Endothelial cell of umbilical vein (primary cell): ENCODE data around the gene WDR72. TPM values are rescaled to one million over a fixed set of nuclear protein-coding genes. Genes with fewer than 3 reads are reported as not detected.

Source experiments
- BruUV-seq: library from RNA; stranded (reverse); fragments of 400-500 nt; replicated peaks from 2 replicates; lab custom pipeline; 2021; lab: Mats Ljungman, UMichigan
- CTCF ChIA-PET: fragments of 300-600, 350-600 bp; sonication (Branson Sonifier 250); formaldehyde crosslinking; loops from one replicate; lab custom pipeline; 2021; ENCODE audit warnings: antibody characterized with exemption, inconsistent platforms; lab: Charles Lee
- POLR2A ChIA-PET: fragments of 300-600, 350-600 bp; sonication (Branson Sonifier 250); formaldehyde crosslinking; loops from one replicate; lab custom pipeline; 2021; ENCODE audit warnings: antibody characterized with exemption, inconsistent platforms; lab: Charles Lee
- DNase-seq: peaks from one replicate; pipeline ENCODE4 v3.0.0-alpha.2; 2011; ENCODE audit warnings: low read depth, low spot score
- FAIRE-seq: peaks from 2 replicates; lab custom pipeline; 2011; peaks lifted over from hg19 to GRCh38; lab: Jason Lieb, UNC
- H2AFZ ChIP-seq: 2 replicates; pipeline ENCODE4 v1.6.0; 2012; ENCODE audit warnings: low read depth, low read length, control low read depth, inconsistent platforms
- H3K27ac ChIP-seq: 2 replicates; pipeline ENCODE4 v1.5.1; 2011; ENCODE audit warnings: low read depth, mild to moderate bottlenecking, control low read depth, low read length, moderate library complexity; ENCODE audit not compliant: insufficient read depth
- H3K27me3 ChIP-seq, 2 experiments: 2 replicates each; pipeline versions ENCODE4 v1.6.0 to v1.6.1; 2011; ENCODE audit warnings: low read length in 2 of 2, mixed read lengths in 1 of 2; ENCODE audit not compliant: control insufficient read depth in 2 of 2, insufficient read depth in 2 of 2
- H3K36me3 ChIP-seq, 2 experiments: 2 replicates in 1 of 2; 3 replicates in 1 of 2; pipeline ENCODE4 v1.5.1; 2011; ENCODE audit warnings: low read length in 2 of 2, mild to moderate bottlenecking in 1 of 2, moderate library complexity in 1 of 2; ENCODE audit not compliant: control insufficient read depth in 2 of 2, insufficient read depth in 2 of 2; ENCODE audit errors: extremely low read depth in 1 of 2
- H3K4me1 ChIP-seq: 3 replicates; pipeline ENCODE4 v1.5.1; 2011; ENCODE audit warnings: mild to moderate bottlenecking, low read length; ENCODE audit not compliant: control insufficient read depth, insufficient read depth; ENCODE audit errors: extremely low read depth
- H3K4me2 ChIP-seq: 2 replicates; pipeline ENCODE4 v1.6.1; 2011; ENCODE audit warnings: low read length, control low read depth, mixed read lengths; ENCODE audit not compliant: insufficient read depth
- H3K4me3 ChIP-seq, 3 experiments: fragments of 200-600 bp in 1 of 3; sonication (generic), shearing (Covaris generic) in 1 of 3; replicated peaks in 1 of 3; 2 replicates each; pipeline ENCODE4 v1.5.1; 2011 to 2016; ENCODE audit warnings: control low read depth in 3 of 3, low read length in 3 of 3, mild to moderate bottlenecking in 2 of 3, inconsistent platforms in 1 of 3, low read depth in 1 of 3, moderate library complexity in 1 of 3; ENCODE audit not compliant: insufficient read depth in 1 of 3
- H3K79me2 ChIP-seq: 2 replicates; pipeline ENCODE4 v1.6.0; 2012; ENCODE audit warnings: low read length, inconsistent platforms; ENCODE audit not compliant: control insufficient read depth, insufficient read depth
- H3K9ac ChIP-seq: replicated peaks from 2 replicates; pipeline ENCODE3; 2011; ENCODE audit warnings: low read length, control low read depth; ENCODE audit not compliant: insufficient read depth; ENCODE audit errors: extremely low read depth
- H3K9me1 ChIP-seq: replicated peaks from 3 replicates; pipeline ENCODE4 v1.6.0; 2011; ENCODE audit warnings: mild to moderate bottlenecking, low read length; ENCODE audit not compliant: control insufficient read depth, insufficient read depth; ENCODE audit errors: extremely low read depth
- H3K9me3 ChIP-seq: replicated peaks from 2 replicates; pipeline ENCODE4 v1.5.1; 2012; ENCODE audit warnings: low read length, inconsistent platforms; ENCODE audit not compliant: control insufficient read depth, insufficient read depth
- H4K20me1 ChIP-seq: replicated peaks from 2 replicates; pipeline ENCODE3; 2011; ENCODE audit warnings: mild to moderate bottlenecking, low read length; ENCODE audit not compliant: control insufficient read depth, insufficient read depth; ENCODE audit errors: extremely low read depth
- EZH2 ChIP-seq: IDR thresholded peaks from 2 replicates; pipeline ENCODE4 v1.6.1; 2012; ENCODE audit warnings: borderline replicate concordance, low read depth, mild to moderate bottlenecking, moderate library complexity, low read length, inconsistent platforms; ENCODE audit not compliant: severe bottlenecking
- FOS ChIP-seq: IDR thresholded peaks from 2 replicates; pipeline ENCODE4 v1.6.1; 2011; ENCODE audit warnings: mild to moderate bottlenecking, low read length, moderate library complexity, borderline replicate concordance; ENCODE audit not compliant: insufficient read depth
- GATA2 ChIP-seq: IDR thresholded peaks from 2 replicates; pipeline ENCODE4 v1.7.0; 2011; ENCODE audit warnings: low read depth, mild to moderate bottlenecking, moderate library complexity, mixed read lengths, low read length; ENCODE audit not compliant: insufficient read length, insufficient read depth
- JUN ChIP-seq: IDR thresholded peaks from 2 replicates; pipeline ENCODE4 v1.6.1; 2011; ENCODE audit warnings: borderline replicate concordance, low read depth; ENCODE audit not compliant: insufficient read length, insufficient read depth
- MYC ChIP-seq: IDR thresholded peaks from one replicate; pipeline ENCODE4 v1.6.1; 2011; ENCODE audit warnings: mild to moderate bottlenecking, low read depth, low read length
- POLR2A ChIP-seq: IDR thresholded peaks from 2 replicates; pipeline ENCODE4 v1.6.1; 2012; ENCODE audit warnings: low read depth, mild to moderate bottlenecking, control low read depth, low read length
- POLR2AphosphoS5 ChIP-seq: IDR thresholded peaks from 2 replicates; pipeline ENCODE4 v1.6.1; 2012; ENCODE audit warnings: low read depth, mild to moderate bottlenecking, control low read depth, low read length, moderate library complexity; ENCODE audit not compliant: insufficient read depth
- dilution Hi-C: fragments of 300-500 bp; cut with MboI; formaldehyde crosslinking; loops from one replicate; pipeline ENCODE4 v1.15.0; 2019; ENCODE audit warnings: low sequenced_read_pairs; ENCODE audit not compliant: extremely low pct_ligation_motif_present
- intact Hi-C: fragments of 100-400 bp; cut with micrococcal nuclease; formaldehyde crosslinking; loops from one replicate; pipeline ENCODE4 v1.10.0; 2022
- polyA plus RNA-seq, 4 experiments: library from polyadenylated mRNA; depleted of rRNA in 3 of 4; stranded (reverse) in 3 of 4; unstranded in 1 of 4; fragments of >200 nt; gene quantifications; 2 replicates each; pipeline versions ENCODE4 v1.2.1 to v1.2.3, GENCODE V29; 2011 to 2012; ENCODE audit warnings: missing spikeins in 1 of 4
- total RNA-seq: library from RNA; stranded (reverse); gene quantifications from 2 replicates; pipeline ENCODE4 v1.2.3, GENCODE V29; 2021
- TF ChIP-seq, protein P1 (sequence below), 2 donors: IDR thresholded peaks; 1 replicate in 1 of 2; 2 replicates in 1 of 2; pipeline ENCODE4 v1.5.1; 2011; ENCODE audit warnings: low read length in 2 of 2, mild to moderate bottlenecking in 2 of 2, moderate library complexity in 2 of 2, control low read depth in 1 of 2, inconsistent platforms in 1 of 2, low read depth in 1 of 2; ENCODE audit not compliant: insufficient read depth in 1 of 2; ENCODE audit errors: extremely low read depth in 1 of 2
- TF ChIP-seq, protein P2 (sequence below): IDR thresholded peaks from 2 replicates; pipeline ENCODE4 v1.6.1; 2011; ENCODE audit not compliant: insufficient read depth, insufficient read length

Gene WDR72
- total and polyA plus RNA-seq, 2 donors (not counting 3 experiments of a cell fraction or from before 2014, with no cell fraction given): not detected

DNA sequence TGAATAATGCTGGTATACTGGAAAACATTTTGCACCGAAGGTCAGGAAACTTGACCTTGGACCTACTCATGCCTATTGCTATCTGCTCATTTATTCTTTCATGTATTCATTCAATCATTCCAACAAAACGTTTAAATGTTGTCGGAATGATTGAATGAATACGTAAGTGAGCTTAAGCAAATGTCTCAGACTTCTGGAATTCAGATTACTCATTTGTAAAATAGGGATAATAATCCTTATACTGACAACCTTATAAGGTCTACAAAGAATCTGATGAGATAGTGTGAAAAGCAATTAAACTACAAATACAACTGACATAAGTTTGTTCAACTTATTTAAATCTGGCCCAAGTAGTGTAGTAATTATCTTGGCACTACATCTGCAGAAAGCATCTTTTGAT lies 288.7 kb downstream of the WDR72 start:
- no peak overlapping the region for H3K27ac ChIP-seq
- dilution Hi-C loops (no loop called here), intact Hi-C loops (no loop called here)
- H3K4me3 ChIP-seq: no peak overlapping the region
- H3K9me3 ChIP-seq: no peaks in the 10 kb centered on the region
- H2AFZ ChIP-seq: no peak overlapping the region
- no peaks in the 10 kb centered on the region for H3K79me2 ChIP-seq
- no peak for TF ChIP-seq FOS
- no peak for TF ChIP-seq POLR2AphosphoS5
- TF ChIP-seq, protein P1, sequence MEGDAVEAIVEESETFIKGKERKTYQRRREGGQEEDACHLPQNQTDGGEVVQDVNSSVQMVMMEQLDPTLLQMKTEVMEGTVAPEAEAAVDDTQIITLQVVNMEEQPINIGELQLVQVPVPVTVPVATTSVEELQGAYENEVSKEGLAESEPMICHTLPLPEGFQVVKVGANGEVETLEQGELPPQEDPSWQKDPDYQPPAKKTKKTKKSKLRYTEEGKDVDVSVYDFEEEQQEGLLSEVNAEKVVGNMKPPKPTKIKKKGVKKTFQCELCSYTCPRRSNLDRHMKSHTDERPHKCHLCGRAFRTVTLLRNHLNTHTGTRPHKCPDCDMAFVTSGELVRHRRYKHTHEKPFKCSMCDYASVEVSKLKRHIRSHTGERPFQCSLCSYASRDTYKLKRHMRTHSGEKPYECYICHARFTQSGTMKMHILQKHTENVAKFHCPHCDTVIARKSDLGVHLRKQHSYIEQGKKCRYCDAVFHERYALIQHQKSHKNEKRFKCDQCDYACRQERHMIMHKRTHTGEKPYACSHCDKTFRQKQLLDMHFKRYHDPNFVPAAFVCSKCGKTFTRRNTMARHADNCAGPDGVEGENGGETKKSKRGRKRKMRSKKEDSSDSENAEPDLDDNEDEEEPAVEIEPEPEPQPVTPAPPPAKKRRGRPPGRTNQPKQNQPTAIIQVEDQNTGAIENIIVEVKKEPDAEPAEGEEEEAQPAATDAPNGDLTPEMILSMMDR (IDR thresholded peaks at IDR 0.05; ENCODE audit: extremely low read depth in 1 of 2, insufficient read depth in 1 of 2, low read depth in 1 of 2, low read length in 2 of 2): no peak
- TF ChIP-seq JUN: no peak
- TF ChIP-seq MYC: no peak
- TF ChIP-seq, protein P2, sequence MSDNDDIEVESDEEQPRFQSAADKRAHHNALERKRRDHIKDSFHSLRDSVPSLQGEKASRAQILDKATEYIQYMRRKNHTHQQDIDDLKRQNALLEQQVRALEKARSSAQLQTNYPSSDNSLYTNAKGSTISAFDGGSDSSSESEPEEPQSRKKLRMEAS: no peak
- no peak for TF ChIP-seq GATA2
- TF ChIP-seq EZH2: no peak
- TF ChIP-seq POLR2A: no peak
- H3K9ac ChIP-seq: no peak overlapping the region
- no peak for FAIRE-seq
- no peaks in the 10 kb centered on the region for H3K9me1 ChIP-seq
- ChIA-PET POLR2A (no interaction called here), CTCF (no interaction called here)
- H4K20me1 ChIP-seq: no peaks in the 10 kb centered on the region
- no peaks in the 10 kb centered on the region for H3K4me1 ChIP-seq
- no peaks in the 10 kb centered on the region for H3K36me3 ChIP-seq
- no peak for DNase-seq
- no peaks in the 10 kb centered on the region for H3K27me3 ChIP-seq
- no TSS peak for BruUV-seq
- H3K4me2 ChIP-seq: no peak overlapping the region
